ENCODE measurements around the gene BMP8A. TPM values are rescaled to one million over a fixed set of nuclear protein-coding genes. Genes with fewer than 3 reads are reported as not detected.
"Not testable (repeated sequence)": the region's sequence is repeated elsewhere in the genome, so short reads cannot be mapped to it uniquely, and the experiment has no call there.

The BMP8A gene
- total and polyA plus RNA-seq, 2 of the 8 experiments (the other 6 are each of a cell fraction or from before 2014, with no cell fraction given), result 0.38 to 0.43 TPM

DNA sequence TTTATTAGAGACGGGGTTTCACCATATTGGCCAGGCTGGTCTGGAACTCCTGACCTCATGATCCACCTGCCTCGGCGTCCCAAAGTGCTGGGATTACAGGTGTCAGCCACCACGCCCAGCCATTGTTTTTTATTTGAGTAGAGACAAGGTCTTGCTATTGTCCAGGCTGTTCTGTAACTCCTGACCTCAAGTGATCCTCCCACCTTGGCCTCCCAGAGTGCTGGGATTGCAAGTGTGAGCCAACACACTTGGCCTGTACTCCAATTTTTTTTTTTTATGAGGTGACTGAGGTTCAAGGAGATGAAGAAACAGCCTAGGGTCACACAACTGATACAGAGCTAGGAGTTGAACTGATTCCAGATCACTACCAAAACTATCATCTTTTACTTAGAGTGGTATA, 41.4 kb upstream of the BMP8A start:
- WGBS, 2 experiments (ENCODE audit: extremely low coverage in 1 of 2, insufficient coverage in 1 of 2, insufficient read length in 1 of 2, insufficient replicate concordance in 2 of 2, low coverage in 1 of 2, low lambda C conversion rate in 2 of 2, missing lambda C conversion rate in 1 of 2), result 86% methylated on average over 4 of the region's 4 CpGs; no CpG with 5 or more reads in 1 of the 2 experiments
- H3K4me3 ChIP-seq (ENCODE audit: extremely low read depth in 1 of 4, insufficient read depth in 2 of 4, low read depth in 3 of 4, low read length in 4 of 4); H3K23me2 ChIP-seq (ENCODE audit: low read depth, low read length); H2BK120ac ChIP-seq (replicated peaks; ENCODE audit: low read depth, low read length); H3K4me1 ChIP-seq (replicated peaks in 1 of 4; ENCODE audit: control insufficient read depth in 3 of 4, insufficient read depth in 4 of 4, low read length in 3 of 4); H2BK15ac ChIP-seq (ENCODE audit: low read length); POLR2A ChIA-PET (ENCODE audit: partially characterized antibody); H3K79me2 ChIP-seq (ENCODE audit: control insufficient read depth in 1 of 2, insufficient read depth in 2 of 2, low read length in 2 of 2); H2BK5ac ChIP-seq (ENCODE audit: low read depth, low read length); H3K27me3 ChIP-seq (replicated peaks in 1 of 4; ENCODE audit: control insufficient read depth in 3 of 4, extremely low read depth in 1 of 4, insufficient read depth in 3 of 4, low read length in 3 of 4); H3K4ac ChIP-seq (replicated peaks; ENCODE audit: insufficient read length, low read depth, low read length); H3K79me1 ChIP-seq (ENCODE audit: low read depth, low read length); H2AFZ ChIP-seq (ENCODE audit: low read length); H4K5ac ChIP-seq (ENCODE audit: insufficient read length, low read depth, low read length); H3K23ac ChIP-seq (ENCODE audit: insufficient read length); DNase-seq (ENCODE audit: low read depth in 1 of 2, low spot score in 2 of 2); H3K27ac ChIP-seq (ENCODE audit: low read depth, low read length); H3K18ac ChIP-seq (ENCODE audit: extremely low read depth, low read length); H3K9ac ChIP-seq (replicated peaks in 1 of 4; ENCODE audit: extremely low read depth in 1 of 4, low read depth in 3 of 4, low read length in 3 of 4); H3K9me3 ChIP-seq (ENCODE audit: insufficient read depth in 2 of 2, low read depth in 1 of 2, low read length in 1 of 2); H3K4me2 ChIP-seq (ENCODE audit: insufficient read depth in 1 of 2, low read depth in 2 of 2, low read length in 2 of 2); H4K91ac ChIP-seq (replicated peaks; ENCODE audit: insufficient read length, low read length); H4K20me1 ChIP-seq (replicated peaks in 1 of 2; ENCODE audit: control insufficient read depth in 1 of 2, insufficient read depth in 2 of 2, low read length in 2 of 2); H3K14ac ChIP-seq (ENCODE audit: insufficient read length); H4K8ac ChIP-seq (ENCODE audit: extremely low read depth, insufficient read depth, low read length); H3K56ac ChIP-seq (replicated peaks; ENCODE audit: insufficient read length, low read depth, low read length); H2AK5ac ChIP-seq (ENCODE audit: low read depth, low read length); H2BK12ac ChIP-seq (ENCODE audit: low read depth, low read length); H2BK20ac ChIP-seq (ENCODE audit: low read length); FAIRE-seq: not testable (repeated sequence)
- CTCF ChIA-PET (ENCODE audit: partially characterized antibody), result interaction anchor here (0.6 to 0.7 kb wide), 2 partner anchors 13 to 117 kb away, joined by 3 read pairs; no protein-coding TSS in a partner anchor
- peaks cover 57 to 98% (median 84%) of the 10 kb centered on the region in 4 experiments for H3K36me3 ChIP-seq (ENCODE audit: control insufficient read depth in 2 of 4, insufficient read depth in 4 of 4, low read length in 3 of 4)

All from H1 (cell line).